ENCODE measurements around the gene MYORG. TPM values are rescaled to one million over a fixed set of nuclear protein-coding genes. Genes with fewer than 3 reads are reported as not detected.

The MYORG gene
- total RNA-seq, 2 donors from 2014 or later: 7.4 to 12.1 TPM

DNA sequence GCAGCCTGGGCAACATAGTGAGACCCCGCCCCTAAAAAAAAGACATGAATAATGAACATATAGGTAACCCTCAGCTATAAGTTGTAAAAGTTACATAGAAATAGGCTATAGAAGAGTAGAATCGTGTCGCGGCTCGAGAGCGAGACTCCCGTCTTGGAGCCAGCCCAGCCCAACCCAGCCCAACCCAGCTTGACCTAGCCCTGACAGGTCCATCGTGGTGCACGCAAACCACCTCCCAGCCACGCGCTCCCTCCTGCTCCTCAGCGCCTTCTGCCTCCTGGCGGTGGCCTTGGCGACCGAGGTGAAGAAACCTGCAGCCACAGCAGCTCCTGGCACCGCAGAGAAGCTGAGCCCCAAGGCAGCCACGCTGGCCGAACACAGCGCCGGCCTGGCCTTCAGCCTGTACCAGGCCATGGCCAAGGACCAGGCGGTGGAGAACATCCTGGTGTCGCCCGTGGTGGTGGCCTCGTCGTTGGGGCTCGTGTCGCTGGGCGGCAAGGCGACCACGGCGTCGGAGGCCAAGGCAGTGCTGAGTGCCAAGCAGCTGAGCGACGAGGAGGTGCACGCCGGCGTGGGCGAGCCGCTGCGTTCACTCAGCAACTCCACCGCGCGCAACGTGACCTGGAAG, 58.4 kb downstream of the MYORG start:
- H3K4me3 ChIP-seq: no peak overlapping the region
- TF ChIP-seq CTCF (IDR thresholded peaks at IDR 0.05): no peak
- peaks cover 0 to 7% of the 10 kb centered on the region in 2 donors for H3K4me1 ChIP-seq (ENCODE audit: control insufficient read depth in 1 of 2, low read depth in 2 of 2)
- no peak overlapping the region for H3K27ac ChIP-seq
- H3K9me3 ChIP-seq: no peaks in the 10 kb centered on the region
- DNase-seq (ENCODE audit: low spot score): no peak
- no peaks in the 10 kb centered on the region for H3K27me3 ChIP-seq (replicated peaks; ENCODE audit: insufficient read depth)
- no peak for ATAC-seq (ENCODE audit: insufficient number of reproducible peaks, low FRiP score, low read depth)
- H3K36me3 ChIP-seq: no peaks in the 10 kb centered on the region

DNA sequence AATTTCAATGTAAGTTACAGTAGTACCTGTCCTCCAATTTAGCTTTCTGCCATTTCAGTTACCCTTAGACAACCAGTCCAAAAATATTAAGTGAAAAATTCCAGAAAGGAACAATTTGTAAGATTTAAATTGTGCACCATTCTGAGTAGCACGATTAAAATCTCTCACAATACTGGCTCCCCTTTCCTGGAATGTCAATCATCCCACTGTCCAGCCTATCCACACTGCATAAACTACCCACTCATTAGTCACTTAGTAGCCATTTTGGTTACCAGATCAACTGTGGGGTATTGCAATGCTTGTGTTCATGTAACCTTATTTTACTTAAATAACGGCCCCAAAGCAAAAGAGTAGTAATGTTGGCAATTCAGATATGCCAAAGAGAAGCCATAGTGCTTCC, 59.3 kb downstream of the MYORG start:
- Histone ChIP-seq H3K27ac (no peak overlapping the region), H3K9me3 (no peaks in the 10 kb centered on the region), H3K27me3 (replicated peaks; ENCODE audit: insufficient read depth) (no peaks in the 10 kb centered on the region), H3K36me3 (no peaks in the 10 kb centered on the region), H3K4me1 (ENCODE audit: control insufficient read depth in 1 of 2, low read depth in 2 of 2) (no peaks in the 10 kb centered on the region), H3K4me3 (no peak overlapping the region)
- no peak for TF ChIP-seq CTCF (IDR thresholded peaks at IDR 0.05)
- no peak for DNase-seq (ENCODE audit: low spot score)
- no peak for ATAC-seq (ENCODE audit: insufficient number of reproducible peaks, low FRiP score, low read depth)

Other genes with a start within 250 kb of the MYORG start
- 10 to 100 TPM; 35.7 to 52.3 TPM for gene UBAP1, start 197.9 kb downstream of the MYORG start, total RNA-seq
- 1 to 10 TPM in 1 of 2 donors, under 1 TPM in 1; 0.56 to 1.1 TPM for gene KIF24, start 47.6 kb downstream of the MYORG start, total RNA-seq
- gene NUDT2, start 47.3 kb downstream of the MYORG start, total RNA-seq: 10 to 100 TPM in 1 of 2 donors, 1 to 10 TPM in 1; 3.4 to 20.8 TPM
- gene FAM219A, start 81.7 kb upstream of the MYORG start, total RNA-seq: 10 to 100 TPM; 19.2 to 20.2 TPM
- gene DNAI1, start 81.9 kb upstream of the MYORG start, total RNA-seq: not detected
- not detected for gene ENHO, start 146.1 kb upstream of the MYORG start, total RNA-seq
- gene CNTFR, start 212.8 kb upstream of the MYORG start, total RNA-seq: 10 to 100 TPM in 1 of 2 donors, 1 to 10 TPM in 1; 8.7 to 13.7 TPM
- gene RPP25L, start 235.2 kb upstream of the MYORG start, total RNA-seq: 1 to 10 TPM; 5.5 to 8.7 TPM
- 10 to 100 TPM; 48.1 to 70.4 TPM for gene DCTN3, start 243.6 kb upstream of the MYORG start, total RNA-seq